Activated naive CD4-positive, alpha-beta T cell treated with anti-CD3 and anti-CD28 coated beads, Interleukin-2, amount 50 U/mL, for 72 hours (primary cell): ENCODE results near the gene CCDC85A. TPM values are rescaled to one million over a fixed set of nuclear protein-coding genes. Genes with fewer than 3 reads are reported as not detected.

Source experiments
- ATAC-seq, 2 donors: fragments of 150-1000 bp; cut with Tn5 transposase; 2 replicates each; pipeline ENCODE4 v1.10.0; 2021; ENCODE audit warnings: mild to moderate bottlenecking in 2 of 2, moderate library complexity in 2 of 2
- DNase-seq, 2 donors: peaks; one replicate each; pipeline ENCODE4 v3.0.0; 2021 to 2022; ENCODE audit warnings: low spot score in 2 of 2
- H3K27ac Mint-ChIP-seq, 2 donors: one replicate each; pipeline ENCODE4 v1.8.0; 2022; ENCODE audit warnings: mild to moderate bottlenecking in 2 of 2, mixed read lengths in 2 of 2
- H3K36me3 Mint-ChIP-seq, 2 donors: one replicate each; pipeline ENCODE4 v1.8.0; 2022; ENCODE audit warnings: mixed read lengths in 2 of 2
- H3K9me3 Mint-ChIP-seq, 2 donors: one replicate each; pipeline ENCODE4 v1.8.0; 2022; ENCODE audit warnings: mixed read lengths in 2 of 2
- total RNA-seq, 2 donors: library from RNA; stranded (reverse); gene quantifications; one replicate each; pipeline ENCODE4 v1.2.3, GENCODE V29; 2022

CCDC85A gene
- total RNA-seq, 2 donors from 2014 or later: not detected

GRCh38 chr2:56260415-56260814 is 76.6 kb downstream of the CCDC85A start:
- Mint-ChIP-seq H3K27ac (no peak overlapping the region), H3K36me3 (no peaks in the 10 kb centered on the region), H3K9me3 (peaks cover under 1 to 12% of the 10 kb centered on the region in 2 donors)
- DNase-seq: no peak
- ATAC-seq: no peak

GRCh38 chr2:56262241-56262640 is 78.5 kb downstream of the CCDC85A start:
- DNase-seq (no peak), ATAC-seq (no peak)
- Mint-ChIP-seq H3K27ac (no peak overlapping the region), H3K9me3 (peaks cover 0 to 8% of the 10 kb centered on the region in 2 donors), H3K36me3 (no peaks in the 10 kb centered on the region)

- H3K27ac Mint-ChIP-seq: no peak overlapping the region
- DNase-seq: no peak
Measured at GRCh38 chr2:56263876-56264275, 80.1 kb downstream of the CCDC85A start.

DNA sequence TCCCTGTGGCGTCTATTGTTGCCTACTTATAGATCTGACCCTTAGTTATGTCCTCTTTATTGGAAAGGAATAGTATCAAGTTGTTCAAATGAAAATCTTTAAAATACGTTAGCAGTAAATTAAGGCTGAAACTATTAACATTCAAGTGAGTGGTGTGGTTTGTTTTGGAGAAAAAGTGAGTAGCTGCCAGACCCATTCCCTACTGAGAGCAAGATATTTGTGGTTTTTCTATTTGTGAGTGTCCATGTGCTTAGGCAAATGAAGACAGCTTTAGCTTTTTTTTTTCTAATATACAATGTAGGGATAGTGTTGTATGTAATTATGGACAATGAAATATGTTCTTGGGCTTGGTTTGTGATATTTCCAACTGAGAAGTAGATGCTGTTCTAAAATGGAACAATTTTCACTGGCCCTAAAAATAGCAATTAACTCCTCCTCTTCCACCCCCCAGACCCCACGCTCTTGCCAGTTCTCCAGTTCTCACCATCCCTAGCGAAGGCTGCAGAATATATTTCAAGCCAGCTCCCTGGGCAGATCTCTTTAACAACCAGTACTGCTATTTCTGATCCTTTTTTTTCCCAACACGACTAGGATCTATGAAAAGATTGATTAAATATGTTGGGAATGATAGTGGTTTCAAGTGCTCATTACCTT is 83.1 kb downstream of the CCDC85A start:
- DNase-seq: no peak
- ATAC-seq: no peak
- Mint-ChIP-seq H3K27ac (no peak overlapping the region), H3K36me3 (no peaks in the 10 kb centered on the region), H3K9me3 (peaks cover 5 to 13% of the 10 kb centered on the region in 2 donors)

More at GRCh38 chr2:56263876-56264275, 80.1 kb downstream of the CCDC85A start:
- Mint-ChIP-seq H3K9me3 (peaks cover 0 to 8% of the 10 kb centered on the region in 2 donors), H3K36me3 (no peaks in the 10 kb centered on the region)
- no peak for ATAC-seq

- H3K9me3 Mint-ChIP-seq: peaks cover 5 to 13% of the 10 kb centered on the region in 2 donors
- H3K27ac Mint-ChIP-seq: no peak overlapping the region
- H3K36me3 Mint-ChIP-seq: no peaks in the 10 kb centered on the region
- DNase-seq (no peak), ATAC-seq (no peak)
Measured at GRCh38 chr2:56267415-56267788, 83.6 kb downstream of the CCDC85A start.

- Mint-ChIP-seq H3K36me3 (no peaks in the 10 kb centered on the region), H3K27ac (no peak overlapping the region), H3K9me3 (peaks cover 5 to 13% of the 10 kb centered on the region in 2 donors)
- no peak for ATAC-seq
- no peak for DNase-seq
Measured at GRCh38 chr2:56268856-56269255, 85.1 kb downstream of the CCDC85A start.

- no peak for DNase-seq
- Mint-ChIP-seq H3K9me3 (peaks cover 5% of the 10 kb centered on the region in 2 donors), H3K36me3 (no peaks in the 10 kb centered on the region), H3K27ac (no peak overlapping the region)
- no peak for ATAC-seq
Measured at GRCh38 chr2:56271275-56271674, 87.5 kb downstream of the CCDC85A start.

DNA sequence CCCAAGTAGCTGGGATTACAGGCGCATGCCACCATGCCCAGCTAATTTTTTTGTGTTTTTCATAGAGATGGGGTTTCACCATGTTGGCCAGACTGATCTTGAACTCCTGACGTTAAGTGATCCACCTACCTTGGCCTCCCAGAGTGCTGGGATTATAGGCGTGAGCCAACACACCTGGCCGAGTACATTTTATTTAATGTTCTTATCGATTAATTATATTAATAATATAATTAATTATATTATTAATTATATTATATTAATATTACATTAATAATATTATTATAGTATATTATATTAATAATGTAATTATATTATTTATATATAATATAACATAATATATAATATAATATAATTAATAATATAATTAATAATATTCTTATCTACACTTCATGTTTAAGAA is 101.4 kb downstream of the CCDC85A start:
- Mint-ChIP-seq H3K36me3 (peaks cover 0 to 14% of the 10 kb centered on the region in 2 donors), H3K27ac (no peak overlapping the region), H3K9me3 (peaks cover 9 to 14% of the 10 kb centered on the region in 2 donors)
- DNase-seq: no peak
- ATAC-seq: no peak

DNA sequence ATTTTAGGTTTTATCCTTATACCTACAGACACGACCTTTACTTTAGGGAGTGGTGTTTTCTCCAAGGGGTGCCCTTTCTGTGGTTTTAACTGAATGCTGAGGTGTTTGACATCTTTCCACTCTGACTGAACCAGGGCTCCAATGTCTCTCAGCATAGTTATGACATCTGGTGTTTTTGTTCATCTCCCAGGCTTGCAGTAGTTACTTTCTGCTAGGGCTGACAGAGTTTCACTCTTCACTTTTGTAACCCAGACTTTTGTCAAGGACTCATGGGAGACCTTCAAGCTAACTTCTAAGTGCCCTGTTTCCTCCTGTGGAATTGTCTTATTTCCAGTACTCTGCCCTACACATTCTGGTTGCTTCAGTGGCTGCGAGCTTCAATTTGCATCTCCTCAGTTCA is 103.1 kb downstream of the CCDC85A start:
- DNase-seq (no peak), ATAC-seq (no peak)
- Mint-ChIP-seq H3K9me3 (peaks cover 18 to 25% of the 10 kb centered on the region in 2 donors), H3K36me3 (peaks cover 0 to 14% of the 10 kb centered on the region in 2 donors), H3K27ac (no peak overlapping the region)

DNA sequence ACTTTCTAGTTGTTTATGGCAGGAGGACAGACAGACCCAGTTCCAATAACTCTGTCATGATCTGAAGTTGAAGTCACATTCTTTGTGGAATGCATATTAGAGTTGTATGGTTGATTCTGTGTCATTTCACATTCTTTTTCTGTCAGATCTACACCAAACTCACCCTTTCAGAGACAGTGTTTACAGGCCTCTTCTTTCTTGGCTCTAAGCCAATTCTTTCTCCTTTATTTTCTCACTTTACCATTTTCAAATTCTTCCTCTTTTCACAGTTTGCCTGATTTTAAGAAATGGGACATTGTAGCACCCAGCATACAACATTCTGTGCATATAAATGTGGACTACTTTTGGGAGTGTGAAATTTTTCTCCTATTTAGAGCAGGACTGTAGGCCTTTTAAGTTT is 103.7 kb downstream of the CCDC85A start:
- Mint-ChIP-seq H3K27ac (no peak overlapping the region), H3K9me3 (peaks cover 18 to 25% of the 10 kb centered on the region in 2 donors), H3K36me3 (peaks cover 0 to 14% of the 10 kb centered on the region in 2 donors)
- DNase-seq (no peak), ATAC-seq (no peak)

DNA sequence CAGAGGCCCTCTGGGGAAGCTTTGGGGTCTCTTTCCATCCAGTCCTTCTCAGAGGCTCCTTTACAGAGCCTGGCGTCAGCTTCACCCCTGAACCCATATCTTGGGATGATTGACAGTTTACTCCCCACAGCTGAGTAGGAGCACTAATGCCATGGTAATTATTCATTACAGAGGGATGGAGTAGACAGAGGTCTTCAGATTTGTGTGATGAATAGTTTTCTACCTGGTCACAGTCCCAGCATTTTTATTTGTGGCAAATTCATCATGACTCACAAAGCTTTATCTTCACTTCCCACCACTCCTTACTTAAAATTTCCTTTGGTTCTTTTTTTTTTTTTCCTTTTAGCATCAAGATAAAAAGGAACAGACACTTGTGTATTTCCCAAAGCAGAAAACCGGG is 104.2 kb downstream of the CCDC85A start:
- DNase-seq (no peak), ATAC-seq (no peak)
- Mint-ChIP-seq H3K36me3 (peaks cover under 1 to 14% of the 10 kb centered on the region in 2 donors), H3K9me3 (peaks cover 18 to 25% of the 10 kb centered on the region in 2 donors), H3K27ac (no peak overlapping the region)

- H3K36me3 Mint-ChIP-seq: peaks cover 5 to 14% of the 10 kb centered on the region in 2 donors
- H3K27ac Mint-ChIP-seq: no peak overlapping the region
- ATAC-seq (no peak), DNase-seq (no peak)
- peaks cover 18 to 29% of the 10 kb centered on the region in 2 donors for H3K9me3 Mint-ChIP-seq
Measured at GRCh38 chr2:56288838-56289580, 105.2 kb downstream of the CCDC85A start.

GRCh38 chr2:56291711-56292110 is 107.9 kb downstream of the CCDC85A start:
- H3K27ac Mint-ChIP-seq: no peak overlapping the region
- H3K9me3 Mint-ChIP-seq: peaks cover 18 to 29% of the 10 kb centered on the region in 2 donors
- no peak for ATAC-seq
- H3K36me3 Mint-ChIP-seq: peaks cover 5 to 10% of the 10 kb centered on the region in 2 donors
- DNase-seq: no peak

- Mint-ChIP-seq H3K9me3 (peaks cover 15 to 20% of the 10 kb centered on the region in 2 donors), H3K27ac (no peak overlapping the region), H3K36me3 (peaks cover under 1 to 5% of the 10 kb centered on the region in 2 donors)
- DNase-seq (no peak), ATAC-seq (no peak)
Measured at GRCh38 chr2:56292951-56293350, 109.2 kb downstream of the CCDC85A start.

- DNase-seq: no peak
- no peak for ATAC-seq
- Mint-ChIP-seq H3K36me3 (peaks cover 0 to 5% of the 10 kb centered on the region in 2 donors), H3K9me3 (peaks cover 19 to 20% of the 10 kb centered on the region in 2 donors), H3K27ac (no peak overlapping the region)
Measured at GRCh38 chr2:56295666-56296065, 111.9 kb downstream of the CCDC85A start.

DNA sequence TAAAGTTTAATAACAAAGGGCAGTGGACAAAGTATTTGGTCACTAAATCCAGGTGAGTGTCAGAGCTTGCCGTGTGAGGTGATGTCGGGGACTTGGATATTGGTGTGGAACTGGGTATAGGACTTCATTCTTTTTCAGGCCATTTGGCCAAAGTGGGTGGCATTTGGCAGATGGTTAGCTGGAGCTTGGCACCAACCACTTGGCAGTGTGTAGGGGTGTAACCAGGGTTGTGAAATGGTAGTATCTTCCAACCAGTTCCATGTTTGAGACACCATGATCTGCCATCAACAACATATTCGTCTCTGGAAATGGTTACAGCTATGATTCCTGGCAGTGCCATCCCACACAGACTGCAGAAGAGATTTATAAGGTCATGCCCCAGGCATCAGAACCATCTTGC is 113.9 kb downstream of the CCDC85A start:
- ATAC-seq: no peak
- DNase-seq: no peak
- peaks cover 9% of the 10 kb centered on the region in 2 donors for H3K9me3 Mint-ChIP-seq
- peaks cover 0 to 5% of the 10 kb centered on the region in 2 donors for H3K36me3 Mint-ChIP-seq
- no peak overlapping the region for H3K27ac Mint-ChIP-seq

DNA sequence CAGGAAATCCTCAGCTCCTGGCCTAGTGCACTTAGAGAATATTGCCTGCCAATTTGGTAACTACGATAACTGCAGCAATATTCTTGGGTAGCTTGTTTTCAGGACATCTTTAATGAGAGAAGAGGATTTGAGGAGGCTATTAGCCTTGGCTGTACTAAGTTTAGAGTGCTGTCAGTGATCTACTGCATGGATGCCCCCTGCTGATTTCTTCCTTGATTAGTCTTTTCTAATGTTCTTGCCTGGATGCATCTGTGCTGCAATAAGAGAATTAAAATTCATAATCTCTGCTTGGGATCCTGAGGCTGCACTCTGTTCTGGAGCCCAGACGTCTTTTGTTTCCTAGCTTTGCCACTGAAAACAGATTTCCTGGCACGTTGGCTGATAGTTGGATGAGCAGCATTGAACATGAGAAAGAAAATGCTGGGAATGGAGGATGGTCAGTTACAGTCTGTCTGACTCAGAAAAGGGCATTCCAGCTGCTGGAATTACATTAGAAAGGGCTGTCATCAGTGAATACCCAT is 115.4 kb downstream of the CCDC85A start:
- ATAC-seq: no peak
- Mint-ChIP-seq H3K9me3 (peaks cover 5 to 9% of the 10 kb centered on the region in 2 donors), H3K27ac (no peak overlapping the region), H3K36me3 (no peaks in the 10 kb centered on the region)
- no peak for DNase-seq
